H1 (cell line): ENCODE measurements around the gene DCANP1. TPM values are rescaled to one million over a fixed set of nuclear protein-coding genes. Genes with fewer than 3 reads are reported as not detected.

Experiments
- SAP30 ChIP-seq: fragments of 300-600 bp; sonication (generic); IDR thresholded peaks from 2 replicates; pipeline ENCODE4 v1.7.1; 2012; ENCODE audit warnings: low read length, moderate library complexity, mild to moderate bottlenecking, inconsistent platforms; ENCODE audit not compliant: insufficient read depth, insufficient replicate concordance
- polyA plus RNA-seq, 7 experiments: library from polyadenylated mRNA; depleted of rRNA in 3 of 7; stranded (reverse) in 5 of 7; unstranded in 2 of 7; fragments of >200 nt in 5 of 7; fragments of 200-250 nt in 2 of 7; gene quantifications; 1 replicate in 5 of 7; 2 replicates in 1 of 7; 4 replicates in 1 of 7; pipeline versions ENCODE4 v1.2.1 to v1.2.3, GENCODE V29; 2011 to 2013; ENCODE audit warnings: missing spikeins in 2 of 7, mixed read lengths in 2 of 7
- total RNA-seq: library from RNA; stranded (reverse); fragmentation: NEBNext Ultra II Directional; extraction: Animal tissue kit (Norgen Biotek cat#: 25700); gene quantifications from 2 replicates; pipeline ENCODE4 v1.2.1, GENCODE V29; 2021

The DCANP1 gene
- total and polyA plus RNA-seq, 2 of the 8 experiments (the other 6 are each of a cell fraction or from before 2014, with no cell fraction given) = not detected

DNA sequence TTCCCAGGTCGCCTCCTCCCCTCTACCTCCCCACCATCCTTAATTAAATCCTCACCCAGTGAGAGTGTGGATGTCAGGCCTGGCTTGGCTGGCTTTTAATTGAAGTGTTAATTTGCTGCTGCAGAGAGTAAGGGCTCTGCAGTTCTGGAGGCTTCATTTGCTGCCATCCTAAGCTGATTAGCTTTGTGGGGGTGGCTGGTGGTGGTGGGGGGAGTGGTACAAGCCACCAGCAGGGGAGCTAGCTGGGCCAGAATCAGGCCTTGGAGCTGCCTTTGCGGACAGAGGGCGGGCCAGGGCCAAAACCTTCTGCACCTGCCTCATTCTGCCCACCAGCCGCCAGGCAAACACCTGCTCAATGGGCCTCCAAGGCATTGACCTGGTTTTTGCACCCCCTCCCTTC lies 31.8 kb upstream of the DCANP1 start (continued):
- no peak for TF ChIP-seq SAP30
